Mesenteric fat pad (tissue), 1 donor: ENCODE measurements around the gene GLIPR1L1. TPM values are rescaled to one million over a fixed set of nuclear protein-coding genes. Genes with fewer than 3 reads are reported as not detected.

Source experiments
- total RNA-seq: library from RNA; stranded (reverse); fragmentation: NEBNext Ultra II Directional; extraction: Animal tissue kit (Norgen Biotek cat#: 25700); gene quantifications from one replicate; pipeline ENCODE4 v1.2.1, GENCODE V29; 2021
- donor health status: DM: yes; HTN: yes; CAD: no.

GLIPR1L1 gene
- total RNA-seq, 1 donor from 2014 or later: not detected

Other genes with a start within 250 kb of the GLIPR1L1 start
- not detected for gene KCNC2, start 124.8 kb upstream of the GLIPR1L1 start, total RNA-seq
- gene CAPS2, start 4.3 kb upstream of the GLIPR1L1 start, total RNA-seq: 6.4 TPM
- gene GLIPR1L2, start 56.4 kb downstream of the GLIPR1L1 start, total RNA-seq: 1.1 TPM
- gene GLIPR1, start 146.1 kb downstream of the GLIPR1L1 start, total RNA-seq: 52.2 TPM
- gene KRR1, start 176.9 kb downstream of the GLIPR1L1 start, total RNA-seq: 39.8 TPM